Measurements from ENCODE around the gene NUFIP2.

The NUFIP2 gene

GRCh38 chr17:29252101-29252791, 41.7 kb downstream of the NUFIP2 start:
- H3K4me3 ChIP-seq (ENCODE audit: low read length in 2 of 2) = no peak overlapping the region
- no peaks in the 10 kb centered on the region for H3K27me3 ChIP-seq (ENCODE audit: control insufficient read depth in 2 of 2, insufficient read depth in 2 of 2, low read length in 2 of 2)
- H3K9ac ChIP-seq (ENCODE audit: low read depth in 1 of 2, low read length in 2 of 2) = no peak overlapping the region
- H3K4me1 ChIP-seq (ENCODE audit: control insufficient read depth in 2 of 2, insufficient read depth in 2 of 2, low read length in 2 of 2) = no peaks in the 10 kb centered on the region
- no peak overlapping the region for H3K27ac ChIP-seq (ENCODE audit: low read depth in 2 of 2, low read length in 2 of 2)
- H3K9me3 ChIP-seq (ENCODE audit: control insufficient read depth in 2 of 2, low read length in 2 of 2) = no peaks in the 10 kb centered on the region
- peaks cover 3 to 5% of the 10 kb centered on the region in 2 donors for H3K36me3 ChIP-seq (ENCODE audit: control insufficient read depth in 2 of 2, insufficient read depth in 2 of 2, low read length in 2 of 2)

GRCh38 chr17:29251184-29251583, 42.8 kb downstream of the NUFIP2 start:
- H3K27ac ChIP-seq (ENCODE audit: low read depth in 2 of 2, low read length in 2 of 2) = no peak overlapping the region
- H3K4me1 ChIP-seq (ENCODE audit: control insufficient read depth in 2 of 2, insufficient read depth in 2 of 2, low read length in 2 of 2) = no peaks in the 10 kb centered on the region
- H3K4me3 ChIP-seq (ENCODE audit: low read length in 2 of 2) = no peak overlapping the region
- no peaks in the 10 kb centered on the region for H3K9me3 ChIP-seq (ENCODE audit: control insufficient read depth in 2 of 2, low read length in 2 of 2)
- H3K36me3 ChIP-seq (ENCODE audit: control insufficient read depth in 2 of 2, insufficient read depth in 2 of 2, low read length in 2 of 2) = peaks cover 2 to 3% of the 10 kb centered on the region in 2 donors
- H3K9ac ChIP-seq (ENCODE audit: low read depth in 1 of 2, low read length in 2 of 2) = no peak overlapping the region
- H3K27me3 ChIP-seq (ENCODE audit: control insufficient read depth in 2 of 2, insufficient read depth in 2 of 2, low read length in 2 of 2) = no peaks in the 10 kb centered on the region

- Histone ChIP-seq H3K27me3 (ENCODE audit: control insufficient read depth in 2 of 2, insufficient read depth in 2 of 2, low read length in 2 of 2) (no peaks in the 10 kb centered on the region), H3K36me3 (ENCODE audit: control insufficient read depth in 2 of 2, insufficient read depth in 2 of 2, low read length in 2 of 2) (peaks cover 2 to 3% of the 10 kb centered on the region in 2 donors), H3K9me3 (ENCODE audit: control insufficient read depth in 2 of 2, low read length in 2 of 2) (no peaks in the 10 kb centered on the region), H3K27ac (ENCODE audit: low read depth in 2 of 2, low read length in 2 of 2) (no peak overlapping the region), H3K4me1 (ENCODE audit: control insufficient read depth in 2 of 2, insufficient read depth in 2 of 2, low read length in 2 of 2) (no peaks in the 10 kb centered on the region), H3K4me3 (ENCODE audit: low read length in 2 of 2) (no peak overlapping the region), H3K9ac (ENCODE audit: low read depth in 1 of 2, low read length in 2 of 2) (no peak overlapping the region)
Measured at GRCh38 chr17:29250666-29251065, 43.3 kb downstream of the NUFIP2 start.

- peaks cover 2 to 3% of the 10 kb centered on the region in 2 donors for H3K36me3 ChIP-seq (ENCODE audit: control insufficient read depth in 2 of 2, insufficient read depth in 2 of 2, low read length in 2 of 2)
Measured at GRCh38 chr17:29248845-29249244, 45.1 kb downstream of the NUFIP2 start.

GRCh38 chr17:29247219-29247618, 46.7 kb downstream of the NUFIP2 start:
- Histone ChIP-seq H3K4me3 (ENCODE audit: low read length in 2 of 2) (no peak overlapping the region), H3K27me3 (ENCODE audit: control insufficient read depth in 2 of 2, insufficient read depth in 2 of 2, low read length in 2 of 2) (no peaks in the 10 kb centered on the region), H3K4me1 (ENCODE audit: control insufficient read depth in 2 of 2, insufficient read depth in 2 of 2, low read length in 2 of 2) (no peaks in the 10 kb centered on the region), H3K9ac (ENCODE audit: low read depth in 1 of 2, low read length in 2 of 2) (no peak overlapping the region), H3K27ac (ENCODE audit: low read depth in 2 of 2, low read length in 2 of 2) (no peak overlapping the region), H3K36me3 (ENCODE audit: control insufficient read depth in 2 of 2, insufficient read depth in 2 of 2, low read length in 2 of 2) (peaks cover 2 to 3% of the 10 kb centered on the region in 2 donors), H3K9me3 (ENCODE audit: control insufficient read depth in 2 of 2, low read length in 2 of 2) (no peaks in the 10 kb centered on the region)

More at GRCh38 chr17:29248845-29249244, 45.1 kb downstream of the NUFIP2 start:
- H3K9me3 ChIP-seq (ENCODE audit: control insufficient read depth in 2 of 2, low read length in 2 of 2) = no peaks in the 10 kb centered on the region
- H3K27ac ChIP-seq (ENCODE audit: low read depth in 2 of 2, low read length in 2 of 2) = no peak overlapping the region
- H3K27me3 ChIP-seq (ENCODE audit: control insufficient read depth in 2 of 2, insufficient read depth in 2 of 2, low read length in 2 of 2) = no peaks in the 10 kb centered on the region
- no peaks in the 10 kb centered on the region for H3K4me1 ChIP-seq (ENCODE audit: control insufficient read depth in 2 of 2, insufficient read depth in 2 of 2, low read length in 2 of 2)
- no peak overlapping the region for H3K4me3 ChIP-seq (ENCODE audit: low read length in 2 of 2)
- H3K9ac ChIP-seq (ENCODE audit: low read depth in 1 of 2, low read length in 2 of 2) = no peak overlapping the region

- Histone ChIP-seq H3K27ac (ENCODE audit: low read depth in 2 of 2, low read length in 2 of 2) (no peak within 1 kb of the TSS), H3K9me3 (ENCODE audit: control insufficient read depth in 2 of 2, low read length in 2 of 2) (no peaks in the 10 kb centered on the region), H3K36me3 (ENCODE audit: control insufficient read depth in 2 of 2, insufficient read depth in 2 of 2, low read length in 2 of 2) (no peaks in the 10 kb centered on the region), H3K4me3 (ENCODE audit: low read length in 2 of 2) (no peak within 1 kb of the TSS), H3K27me3 (ENCODE audit: control insufficient read depth in 2 of 2, insufficient read depth in 2 of 2, low read length in 2 of 2) (no peaks in the 10 kb centered on the region), H3K9ac (ENCODE audit: low read depth in 1 of 2, low read length in 2 of 2) (no peak within 1 kb of the TSS), H3K4me1 (ENCODE audit: control insufficient read depth in 2 of 2, insufficient read depth in 2 of 2, low read length in 2 of 2) (no peaks in the 10 kb centered on the region)
Measured at GRCh38 chr17:29246628-29247027, 47.3 kb downstream of the NUFIP2 start, which contains the start of gene CRYBA1. Gene CRYBA1, plus strand, starts transcription at chr17:29246859. Its CDS starts 5 bp downstream, at chr17:29246864.

GRCh38 chr17:29245401-29245800, 48.5 kb downstream of the NUFIP2 start:
- H3K4me3 ChIP-seq (ENCODE audit: low read length in 2 of 2) = no peak overlapping the region
- no peaks in the 10 kb centered on the region for H3K36me3 ChIP-seq (ENCODE audit: control insufficient read depth in 2 of 2, insufficient read depth in 2 of 2, low read length in 2 of 2)
- H3K9me3 ChIP-seq (ENCODE audit: control insufficient read depth in 2 of 2, low read length in 2 of 2) = no peaks in the 10 kb centered on the region
- no peak overlapping the region for H3K9ac ChIP-seq (ENCODE audit: low read depth in 1 of 2, low read length in 2 of 2)
- no peaks in the 10 kb centered on the region for H3K27me3 ChIP-seq (ENCODE audit: control insufficient read depth in 2 of 2, insufficient read depth in 2 of 2, low read length in 2 of 2)
- H3K27ac ChIP-seq (ENCODE audit: low read depth in 2 of 2, low read length in 2 of 2) = no peak overlapping the region
- no peaks in the 10 kb centered on the region for H3K4me1 ChIP-seq (ENCODE audit: control insufficient read depth in 2 of 2, insufficient read depth in 2 of 2, low read length in 2 of 2)

- no peak overlapping the region for H3K27ac ChIP-seq (ENCODE audit: low read depth in 2 of 2, low read length in 2 of 2)
- no peaks in the 10 kb centered on the region for H3K36me3 ChIP-seq (ENCODE audit: control insufficient read depth in 2 of 2, insufficient read depth in 2 of 2, low read length in 2 of 2)
- H3K4me1 ChIP-seq (ENCODE audit: control insufficient read depth in 2 of 2, insufficient read depth in 2 of 2, low read length in 2 of 2) = no peaks in the 10 kb centered on the region
- H3K27me3 ChIP-seq (ENCODE audit: control insufficient read depth in 2 of 2, insufficient read depth in 2 of 2, low read length in 2 of 2) = no peaks in the 10 kb centered on the region
- no peak overlapping the region for H3K4me3 ChIP-seq (ENCODE audit: low read length in 2 of 2)
- no peaks in the 10 kb centered on the region for H3K9me3 ChIP-seq (ENCODE audit: control insufficient read depth in 2 of 2, low read length in 2 of 2)
- no peak overlapping the region for H3K9ac ChIP-seq (ENCODE audit: low read depth in 1 of 2, low read length in 2 of 2)
Measured at GRCh38 chr17:29243792-29244191, 50.2 kb downstream of the NUFIP2 start.

- Histone ChIP-seq H3K9me3 (ENCODE audit: control insufficient read depth in 2 of 2, low read length in 2 of 2) (no peaks in the 10 kb centered on the region), H3K27ac (ENCODE audit: low read depth in 2 of 2, low read length in 2 of 2) (no peak overlapping the region), H3K9ac (ENCODE audit: low read depth in 1 of 2, low read length in 2 of 2) (no peak overlapping the region), H3K36me3 (ENCODE audit: control insufficient read depth in 2 of 2, insufficient read depth in 2 of 2, low read length in 2 of 2) (no peaks in the 10 kb centered on the region), H3K27me3 (ENCODE audit: control insufficient read depth in 2 of 2, insufficient read depth in 2 of 2, low read length in 2 of 2) (no peaks in the 10 kb centered on the region), H3K4me1 (ENCODE audit: control insufficient read depth in 2 of 2, insufficient read depth in 2 of 2, low read length in 2 of 2) (no peaks in the 10 kb centered on the region), H3K4me3 (ENCODE audit: low read length in 2 of 2) (no peak overlapping the region)
Measured at GRCh38 chr17:29242790-29243189, 51.2 kb downstream of the NUFIP2 start.

- Histone ChIP-seq H3K36me3 (ENCODE audit: control insufficient read depth in 2 of 2, insufficient read depth in 2 of 2, low read length in 2 of 2) (no peaks in the 10 kb centered on the region), H3K4me3 (ENCODE audit: low read length in 2 of 2) (no peak overlapping the region), H3K27me3 (ENCODE audit: control insufficient read depth in 2 of 2, insufficient read depth in 2 of 2, low read length in 2 of 2) (no peaks in the 10 kb centered on the region), H3K27ac (ENCODE audit: low read depth in 2 of 2, low read length in 2 of 2) (no peak overlapping the region), H3K4me1 (ENCODE audit: control insufficient read depth in 2 of 2, insufficient read depth in 2 of 2, low read length in 2 of 2) (no peaks in the 10 kb centered on the region), H3K9ac (ENCODE audit: low read depth in 1 of 2, low read length in 2 of 2) (no peak overlapping the region), H3K9me3 (ENCODE audit: control insufficient read depth in 2 of 2, low read length in 2 of 2) (no peaks in the 10 kb centered on the region)
Measured at GRCh38 chr17:29242051-29242450, 51.9 kb downstream of the NUFIP2 start.

Data from mucosa of rectum (tissue), 2 donors.